ENCODE measurements around the gene AAMP.
A peak's percentile ranks its signal among the peaks of the same experiment; 100 is the strongest.

AAMP gene

GRCh38 chr2:218312267-218312756 is 42.4 kb upstream of the AAMP start:
- peak overlapping the region; percentile 96 for H3K27ac ChIP-seq
- TF ChIP-seq ZFX (IDR thresholded peaks at IDR 0.05; ENCODE audit: borderline replicate concordance) = no peak
- TF ChIP-seq, protein P1, sequence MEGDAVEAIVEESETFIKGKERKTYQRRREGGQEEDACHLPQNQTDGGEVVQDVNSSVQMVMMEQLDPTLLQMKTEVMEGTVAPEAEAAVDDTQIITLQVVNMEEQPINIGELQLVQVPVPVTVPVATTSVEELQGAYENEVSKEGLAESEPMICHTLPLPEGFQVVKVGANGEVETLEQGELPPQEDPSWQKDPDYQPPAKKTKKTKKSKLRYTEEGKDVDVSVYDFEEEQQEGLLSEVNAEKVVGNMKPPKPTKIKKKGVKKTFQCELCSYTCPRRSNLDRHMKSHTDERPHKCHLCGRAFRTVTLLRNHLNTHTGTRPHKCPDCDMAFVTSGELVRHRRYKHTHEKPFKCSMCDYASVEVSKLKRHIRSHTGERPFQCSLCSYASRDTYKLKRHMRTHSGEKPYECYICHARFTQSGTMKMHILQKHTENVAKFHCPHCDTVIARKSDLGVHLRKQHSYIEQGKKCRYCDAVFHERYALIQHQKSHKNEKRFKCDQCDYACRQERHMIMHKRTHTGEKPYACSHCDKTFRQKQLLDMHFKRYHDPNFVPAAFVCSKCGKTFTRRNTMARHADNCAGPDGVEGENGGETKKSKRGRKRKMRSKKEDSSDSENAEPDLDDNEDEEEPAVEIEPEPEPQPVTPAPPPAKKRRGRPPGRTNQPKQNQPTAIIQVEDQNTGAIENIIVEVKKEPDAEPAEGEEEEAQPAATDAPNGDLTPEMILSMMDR (IDR thresholded peaks at IDR 0.05) = no peak

GRCh38 chr2:218311541-218312266 is 41.8 kb upstream of the AAMP start:
- H3K27ac ChIP-seq = peak overlapping the region; percentile 96

DNA sequence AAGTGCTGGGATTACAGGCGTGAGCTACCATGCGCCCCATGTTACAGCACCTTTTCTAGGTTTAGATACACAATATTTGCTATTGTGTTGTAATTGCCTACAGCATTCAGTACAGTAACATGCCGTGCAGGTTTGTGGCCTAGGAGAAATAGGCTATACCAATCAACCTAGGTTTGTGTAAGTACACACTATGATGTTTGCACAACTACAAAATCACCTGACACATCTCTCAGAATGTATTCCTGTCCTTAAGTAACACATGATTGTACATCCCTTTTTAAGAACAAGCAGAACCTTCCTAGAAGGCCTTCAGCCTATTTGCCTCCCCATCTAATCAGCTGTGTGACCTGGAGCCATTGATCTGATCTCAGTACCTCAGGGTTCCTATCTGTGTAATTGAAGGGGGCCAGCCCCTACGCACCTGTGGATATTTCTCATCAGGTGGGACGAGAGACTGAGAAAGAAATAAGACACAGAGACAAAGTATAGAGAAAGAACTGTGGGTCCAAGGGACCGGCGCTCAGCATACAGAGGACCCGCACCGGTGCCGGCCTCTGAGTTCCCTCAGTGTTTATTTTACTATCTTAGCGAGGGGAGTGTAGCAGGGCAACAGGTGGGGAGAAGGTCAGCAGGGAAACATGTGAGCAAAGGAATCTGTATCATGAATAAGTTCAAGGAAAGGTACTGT is 41.1 kb upstream of the AAMP start:
- H3K27ac ChIP-seq = peak overlapping the region; percentile 96
- TF ChIP-seq ZFX (IDR thresholded peaks at IDR 0.05; ENCODE audit: borderline replicate concordance) = no peak
- TF ChIP-seq, protein P1 (IDR thresholded peaks at IDR 0.05) = no peak

DNA sequence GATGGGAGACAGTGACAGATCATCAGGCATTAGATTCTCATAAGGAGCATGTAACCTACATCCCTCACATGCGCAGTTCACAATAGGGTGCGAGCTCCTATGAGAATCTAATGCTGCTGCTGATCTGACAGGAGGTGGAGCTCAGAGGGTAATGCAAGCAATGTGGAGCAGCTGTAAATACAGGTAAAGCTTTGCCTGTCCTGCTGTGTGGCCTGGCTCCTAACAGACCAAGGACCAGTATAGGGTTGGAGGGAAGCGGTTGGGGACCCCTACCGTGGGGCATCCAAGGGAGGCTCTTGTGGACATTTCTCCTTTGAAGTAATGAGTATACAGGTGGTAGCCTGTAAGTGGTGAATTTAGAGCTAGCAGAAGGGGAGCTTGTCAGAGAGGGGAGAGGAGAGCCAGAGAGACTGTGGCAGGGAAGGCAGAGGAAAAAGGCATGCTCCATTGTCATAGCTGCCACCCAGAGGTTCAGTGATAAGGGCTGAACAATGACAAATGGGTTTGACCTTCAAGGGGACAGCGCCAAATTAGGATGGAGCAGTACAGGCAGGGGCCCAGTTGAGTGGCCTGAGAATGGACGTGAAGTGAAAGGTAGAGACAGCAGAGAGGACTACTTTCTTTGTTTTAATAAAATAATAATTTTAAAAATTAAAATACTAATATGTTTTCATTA is 37.6 kb upstream of the AAMP start:
- TF ChIP-seq, protein P1 (IDR thresholded peaks at IDR 0.05) = no peak
- TF ChIP-seq ZFX (IDR thresholded peaks at IDR 0.05; ENCODE audit: borderline replicate concordance) = no peak
- H3K27ac ChIP-seq = no peak overlapping the region

GRCh38 chr2:218306184-218306920 is 36.4 kb upstream of the AAMP start:
- no peak for TF ChIP-seq ZFX (IDR thresholded peaks at IDR 0.05; ENCODE audit: borderline replicate concordance)
- TF ChIP-seq, protein P1 (IDR thresholded peaks at IDR 0.05) = no peak
- H3K27ac ChIP-seq = no peak overlapping the region

DNA sequence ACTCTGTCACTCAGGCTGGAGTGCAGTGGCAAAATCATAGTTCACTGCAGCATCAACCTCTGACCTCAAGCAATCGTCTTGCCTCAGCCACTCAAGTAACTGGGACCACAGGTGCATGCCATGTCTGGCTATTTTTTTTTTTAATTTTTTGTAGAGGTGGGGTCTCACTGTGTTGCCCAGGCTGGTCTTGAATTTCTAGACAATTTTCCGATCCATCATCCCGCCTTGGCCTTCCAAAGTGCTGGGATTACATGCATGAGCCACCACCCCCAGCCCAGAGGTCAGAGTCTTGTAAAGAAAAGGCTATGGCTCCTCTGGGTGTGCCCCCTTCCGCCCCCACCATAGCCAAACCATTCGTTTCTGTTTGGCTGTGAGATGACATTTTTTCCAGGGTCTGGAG is 35.4 kb upstream of the AAMP start:
- no peak for TF ChIP-seq ZFX (IDR thresholded peaks at IDR 0.05; ENCODE audit: borderline replicate concordance)
- TF ChIP-seq, protein P1 (IDR thresholded peaks at IDR 0.05) = no peak
- H3K27ac ChIP-seq = no peak overlapping the region

DNA sequence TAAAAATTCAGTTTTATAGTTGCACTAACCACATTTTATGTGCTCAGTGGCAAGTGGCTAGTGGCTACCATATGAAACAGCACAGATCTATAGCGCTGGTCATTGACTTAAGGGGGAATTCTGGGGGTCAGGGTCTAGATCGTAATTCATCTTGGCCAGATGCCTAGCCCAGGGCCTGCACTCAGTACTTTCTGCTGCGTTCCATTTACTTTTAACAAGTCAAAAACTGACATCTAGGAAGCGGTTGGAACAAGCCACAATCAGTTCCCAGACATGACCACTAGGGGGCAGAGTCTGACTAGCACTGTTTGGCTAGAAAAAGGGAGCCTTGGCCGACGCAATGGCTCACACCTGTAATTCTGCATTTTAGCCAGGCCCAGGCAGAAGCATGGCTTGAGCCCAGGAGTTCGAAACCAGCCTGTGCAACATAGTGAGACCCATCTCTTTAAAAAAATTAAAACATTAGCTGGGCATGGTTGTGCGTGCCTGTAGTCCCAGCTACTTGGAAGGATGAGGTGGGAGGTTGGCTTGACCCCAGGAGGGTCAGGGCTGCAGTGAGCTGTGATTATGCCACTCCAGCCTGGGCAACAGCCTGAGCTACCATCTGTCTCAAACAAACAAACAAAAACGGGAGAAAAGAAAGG is 31.4 kb upstream of the AAMP start:
- H3K27ac ChIP-seq = peak overlapping the region; percentile 41
- TF ChIP-seq, protein P1 (IDR thresholded peaks at IDR 0.05) = peak; percentile 95
- TF ChIP-seq ZFX (IDR thresholded peaks at IDR 0.05; ENCODE audit: borderline replicate concordance) = no peak

All from 22Rv1 (cell line).